GM21529 (cell line): Measurements from ENCODE around the gene FILIP1L.

Source experiments
- ATAC-seq: cut with Tn5 transposase; IDR thresholded peaks from one replicate; pipeline ENCODE4 v1.9.1; 2021; ENCODE audit not compliant: unreplicated experiment

FILIP1L gene

DNA sequence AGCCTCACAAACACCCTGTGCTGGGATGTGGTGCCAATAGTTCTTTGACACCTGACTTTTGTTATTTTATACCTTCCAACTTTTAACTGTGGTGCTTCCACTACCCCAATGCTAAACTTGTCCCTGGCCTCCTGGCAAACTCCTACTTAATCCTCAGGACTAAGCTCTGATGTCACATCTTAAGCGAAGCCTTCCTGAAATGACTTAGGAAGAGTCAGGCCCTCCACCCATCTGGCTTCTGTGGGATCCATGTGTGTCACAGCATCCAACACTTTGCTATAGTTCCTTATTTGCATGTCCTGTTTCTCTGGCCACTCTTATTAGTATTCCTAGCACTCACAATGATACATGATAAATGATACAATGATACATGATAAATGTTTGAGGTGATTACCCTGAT lies 133.2 kb downstream of the FILIP1L start:
- ATAC-seq, result no peak

DNA sequence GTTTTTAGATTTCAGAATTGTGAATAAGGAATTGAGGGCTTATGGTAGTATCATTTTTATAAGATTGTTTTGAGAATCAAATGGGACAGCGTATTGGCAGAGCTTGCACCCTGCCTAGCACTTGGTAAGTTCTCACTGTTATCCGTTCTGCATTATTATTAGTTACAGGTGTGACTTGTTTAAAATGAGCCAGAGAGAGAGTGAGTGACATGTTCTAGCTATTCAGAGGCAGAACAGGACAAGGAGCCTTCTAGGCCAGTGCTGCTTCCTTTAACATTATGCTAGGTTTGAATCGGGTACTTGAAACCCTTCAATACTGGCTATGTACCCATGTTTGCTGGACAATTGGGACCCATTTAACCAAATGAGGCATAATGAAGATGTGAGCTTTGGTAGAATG lies 133.7 kb downstream of the FILIP1L start:
- ATAC-seq, result no peak

DNA sequence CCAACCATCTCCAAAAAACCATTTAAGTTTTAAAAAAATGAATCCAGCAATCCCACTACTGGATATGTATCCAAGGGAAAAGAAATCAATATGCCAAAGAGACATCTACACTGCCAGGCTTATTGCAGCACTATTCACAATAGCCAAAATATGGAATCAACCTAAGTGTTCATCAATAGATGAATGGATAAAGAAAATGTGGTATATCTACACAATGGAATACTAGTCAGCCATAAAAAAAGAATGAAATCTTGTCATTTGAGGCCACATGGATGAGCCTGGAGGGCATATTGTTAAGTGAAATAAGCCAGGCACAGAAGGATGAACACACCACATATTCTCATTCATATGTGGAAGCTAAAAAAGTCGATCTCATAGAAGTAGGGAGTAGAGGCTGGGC lies 136.1 kb downstream of the FILIP1L start:
- no peak for ATAC-seq

DNA sequence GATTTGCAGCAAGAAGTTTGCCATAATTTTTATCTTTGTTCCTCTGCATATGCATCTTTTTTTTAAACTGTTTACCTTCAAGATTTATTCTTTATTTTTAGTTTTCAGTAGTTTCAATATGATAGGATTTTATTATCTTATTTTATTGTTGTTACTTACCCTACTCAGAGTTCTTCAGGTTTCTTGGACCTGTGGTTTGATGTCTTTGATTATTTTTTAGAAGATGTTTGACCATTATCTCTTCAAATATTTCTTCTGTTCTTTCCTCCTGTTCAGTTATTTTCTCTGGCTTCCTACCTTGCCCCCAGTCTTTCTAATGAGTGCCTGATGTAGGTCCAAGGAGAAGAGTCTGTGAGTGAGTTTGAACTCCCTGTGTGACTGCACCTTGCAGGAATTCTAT lies 137.7 kb downstream of the FILIP1L start:
- no peak for ATAC-seq

DNA sequence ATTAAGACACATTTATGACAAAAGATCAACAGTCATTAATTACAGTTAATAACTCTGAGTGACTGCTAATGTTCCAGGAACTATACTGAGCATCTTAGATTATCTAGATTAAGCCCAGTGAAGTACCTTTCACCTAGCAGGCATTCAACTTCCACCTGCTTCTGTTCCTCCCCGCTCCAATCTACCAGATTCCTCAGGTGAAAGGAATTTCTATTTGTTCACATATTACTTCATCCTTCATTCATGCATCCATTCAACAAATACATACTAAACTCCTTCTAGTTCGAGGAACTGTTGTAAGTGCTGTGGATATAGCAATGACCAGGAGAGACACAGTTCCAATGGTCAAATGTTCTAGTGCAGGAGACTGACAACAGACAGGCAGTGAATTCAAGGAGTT lies 139.3 kb downstream of the FILIP1L start:
- no peak for ATAC-seq

DNA sequence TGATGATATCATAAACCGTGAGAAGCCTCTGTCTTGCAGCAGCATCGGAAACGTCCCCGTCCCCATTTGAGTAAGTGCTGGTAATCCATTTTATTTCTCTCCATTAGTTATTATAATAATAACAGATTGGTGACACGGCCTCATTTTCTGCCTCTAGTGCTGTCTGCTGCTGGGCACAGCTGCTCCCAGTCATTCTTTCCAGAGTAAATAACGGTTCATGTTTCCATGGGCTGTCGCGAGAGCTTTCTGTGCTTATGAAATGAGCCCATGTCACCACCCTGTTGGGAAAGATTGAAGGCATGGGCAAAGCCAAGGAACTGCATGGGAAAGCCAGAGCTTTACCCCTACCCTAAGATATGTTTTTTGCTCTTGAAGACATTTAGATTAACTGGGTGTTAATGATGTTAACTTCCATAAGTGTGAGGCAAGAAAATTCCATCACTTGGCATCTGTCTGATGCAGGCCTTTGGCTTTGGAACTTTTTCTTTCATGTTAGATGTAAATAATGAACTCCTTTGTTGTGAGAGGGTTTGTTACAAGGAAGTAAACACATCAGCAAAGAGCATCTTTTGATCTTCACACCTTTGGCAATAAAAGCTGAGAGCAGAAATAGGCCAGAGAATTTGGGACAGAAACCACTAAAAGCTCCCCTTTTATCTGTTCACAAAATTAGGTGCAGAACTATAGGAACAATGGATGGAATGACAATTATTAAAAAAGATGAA lies 141.8 kb downstream of the FILIP1L start:
- ATAC-seq, result no peak

DNA sequence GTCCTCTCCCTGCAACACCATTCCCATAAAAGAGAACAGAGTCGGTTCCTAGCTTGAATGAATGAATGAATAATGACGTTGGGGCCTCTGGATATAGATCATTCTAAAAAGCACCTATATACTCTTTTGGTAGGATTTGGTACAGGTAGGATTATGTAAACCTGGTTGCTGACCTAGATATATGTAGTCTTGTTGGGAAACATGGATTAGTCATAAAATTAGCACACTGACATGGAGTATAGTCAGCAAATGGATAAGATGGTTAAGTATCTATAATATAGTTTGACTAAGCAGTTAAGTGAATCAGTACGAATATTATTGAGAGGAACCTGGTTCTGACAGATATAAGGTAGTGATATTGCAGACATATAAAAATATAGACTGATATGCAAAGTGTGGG lies 142.5 kb downstream of the FILIP1L start:
- no peak for ATAC-seq

DNA sequence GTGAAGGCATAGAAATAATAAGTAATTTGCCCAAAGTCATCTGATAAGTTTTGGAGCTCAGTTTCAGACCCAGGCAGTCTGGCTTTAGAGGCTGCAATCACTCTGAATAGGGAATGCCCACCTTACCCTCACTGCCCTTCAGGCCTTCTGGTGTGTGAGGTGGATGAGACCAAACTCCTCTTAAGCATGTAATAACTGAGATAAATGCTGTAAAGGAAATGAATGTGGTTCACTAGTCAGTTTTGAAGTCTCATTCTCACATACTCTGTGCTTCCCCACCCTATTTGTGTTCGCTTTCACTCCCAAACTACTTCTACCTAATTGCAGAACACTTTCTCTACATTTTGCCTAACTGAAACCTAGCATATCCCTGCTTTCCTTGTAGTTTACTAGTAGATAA lies 144.1 kb downstream of the FILIP1L start:
- peak; percentile 98 for ATAC-seq

DNA sequence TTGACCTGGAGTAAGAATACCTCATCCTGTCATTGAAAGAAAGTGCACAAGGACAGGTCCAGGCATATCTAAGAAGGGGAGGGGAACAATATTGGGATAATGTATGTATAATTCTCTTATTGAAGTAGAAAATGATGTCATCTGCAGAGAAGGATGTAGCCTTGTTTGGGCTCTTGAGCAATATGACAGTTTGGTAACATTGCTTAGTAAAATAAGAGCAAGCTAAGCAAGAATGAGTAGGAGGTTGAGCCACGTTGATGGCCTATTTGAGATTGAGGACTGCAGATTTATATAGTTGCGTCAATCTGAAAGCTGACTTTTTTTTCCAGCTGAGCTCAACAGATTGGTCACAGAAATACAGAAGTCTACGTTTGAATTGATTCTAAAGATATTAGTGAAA lies 145.2 kb downstream of the FILIP1L start:
- no peak for ATAC-seq

DNA sequence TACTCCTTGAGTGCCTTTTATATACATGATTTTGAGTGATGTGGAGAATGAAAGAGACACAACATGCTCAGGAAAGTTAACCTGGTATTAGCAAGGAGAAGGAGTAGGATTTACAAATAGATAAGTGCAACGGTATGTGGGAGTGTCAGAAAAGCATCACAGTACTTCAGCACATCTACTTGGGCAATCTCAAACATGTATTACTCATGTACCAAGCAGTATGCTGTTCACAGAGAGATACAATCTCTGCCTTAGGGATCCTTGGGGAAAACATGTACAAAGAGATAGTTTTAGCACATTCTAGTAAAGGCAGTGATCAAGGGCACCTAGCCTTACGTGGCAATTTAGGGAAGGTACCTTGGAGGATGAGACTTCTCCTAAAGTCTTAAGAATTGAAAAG lies 146.5 kb downstream of the FILIP1L start:
- no peak for ATAC-seq

DNA sequence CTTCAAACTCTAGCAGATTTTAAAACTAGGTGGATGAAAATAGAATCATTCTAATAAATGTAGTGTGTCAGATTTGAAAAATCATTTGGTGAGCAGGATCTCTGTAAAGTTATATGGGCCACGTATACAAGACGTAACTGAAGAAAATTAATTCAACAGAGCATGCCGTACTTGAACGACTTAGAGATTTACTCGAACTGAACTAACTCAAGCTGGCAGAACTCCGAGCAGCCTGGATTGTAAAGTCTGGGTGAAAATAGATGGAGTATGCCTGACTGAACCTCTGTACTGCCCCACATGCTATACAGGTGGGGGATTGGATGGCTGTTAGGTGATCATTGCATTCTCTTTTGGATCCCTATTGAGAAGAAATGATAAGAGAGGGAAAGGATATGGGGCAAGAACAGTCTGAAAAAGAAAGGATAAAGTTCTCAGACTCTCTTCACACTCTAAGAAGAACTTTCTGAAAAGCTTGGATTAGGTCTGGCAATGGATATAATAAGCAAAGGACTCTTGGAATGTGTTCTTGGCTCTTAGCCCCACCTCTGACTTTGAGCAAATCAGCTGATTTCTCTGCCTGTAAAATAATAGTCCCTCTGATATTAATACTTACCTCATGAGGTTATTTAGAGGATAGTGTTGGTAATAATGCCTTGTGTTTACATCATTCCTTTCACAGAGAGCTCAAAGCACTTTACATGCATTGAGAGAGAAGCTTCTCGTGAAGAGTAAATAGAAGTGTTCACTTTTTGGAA lies 147.5 kb downstream of the FILIP1L start:
- no peak for ATAC-seq

DNA sequence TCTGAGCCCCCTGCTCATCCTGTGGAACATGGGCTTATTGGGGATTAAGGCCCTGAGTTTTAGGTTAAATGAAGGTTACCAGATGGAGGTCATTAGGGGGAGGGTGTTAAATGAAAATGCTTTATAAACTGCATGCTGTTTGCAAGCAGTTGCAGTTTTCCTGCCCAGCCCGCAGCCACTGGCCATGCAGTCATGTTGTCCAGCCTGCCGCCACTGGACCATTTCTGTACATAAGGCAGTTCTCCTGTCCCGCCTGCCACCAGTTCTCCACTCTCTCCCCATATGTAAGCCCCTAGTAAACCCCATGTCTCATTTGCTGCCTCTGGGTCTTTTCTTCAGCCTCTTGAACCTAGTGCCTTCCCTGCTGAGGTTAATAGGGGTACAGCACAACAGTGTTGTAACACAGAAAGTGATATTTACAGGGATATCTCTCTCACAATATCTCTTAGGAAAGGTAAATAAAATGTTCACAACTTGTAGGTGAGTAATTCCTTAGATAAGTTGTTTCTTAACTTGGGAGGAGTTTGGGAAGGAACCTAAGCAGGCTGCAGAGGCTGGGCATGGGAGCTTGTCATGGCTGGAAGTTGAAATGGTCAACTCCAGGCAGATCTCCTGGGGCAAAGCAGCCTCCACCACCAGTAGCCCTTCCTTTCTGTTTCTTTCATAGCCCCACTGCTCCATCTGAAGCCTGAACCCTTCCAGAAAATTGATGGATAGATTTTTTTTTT lies 148.5 kb downstream of the FILIP1L start:
- ATAC-seq, result no peak

DNA sequence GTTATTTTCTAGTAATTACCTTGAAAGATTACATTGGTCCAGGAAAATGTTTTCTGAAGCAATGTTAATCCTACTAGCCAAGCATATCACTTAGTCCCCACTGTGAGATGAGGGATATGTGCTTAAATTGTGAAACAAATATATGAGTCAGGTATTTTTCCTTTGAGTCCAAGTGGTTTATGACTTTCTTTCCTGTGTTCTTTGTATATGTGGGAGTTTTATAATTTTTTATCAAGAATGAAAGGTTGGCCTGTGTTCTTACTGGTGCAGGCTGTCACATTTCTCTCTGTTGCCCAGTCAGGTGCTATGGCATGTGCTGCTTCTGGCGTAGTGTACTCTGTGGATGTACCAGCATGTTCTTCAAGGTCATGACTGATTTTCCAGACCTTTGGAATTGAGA lies 149.2 kb downstream of the FILIP1L start:
- no peak for ATAC-seq

DNA sequence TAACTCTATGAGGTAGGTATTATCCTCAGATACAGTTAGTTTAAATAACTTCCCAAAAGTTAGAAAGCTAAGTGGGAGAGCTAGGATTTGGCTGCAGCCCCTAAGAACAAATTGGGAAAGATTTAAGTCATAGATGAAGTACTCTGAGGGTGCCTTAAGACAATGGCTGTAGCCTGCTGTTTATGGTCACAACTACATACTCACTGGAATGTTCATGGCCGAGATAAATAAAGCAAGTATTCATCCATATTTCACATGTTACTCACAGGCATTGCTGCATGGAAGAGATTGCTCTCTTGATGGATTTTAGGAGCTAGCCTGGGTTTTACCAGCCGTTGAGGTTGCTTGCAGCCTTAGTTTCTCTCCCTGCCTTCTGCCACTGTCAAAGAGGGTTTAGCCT lies 151.6 kb downstream of the FILIP1L start:
- no peak for ATAC-seq

DNA sequence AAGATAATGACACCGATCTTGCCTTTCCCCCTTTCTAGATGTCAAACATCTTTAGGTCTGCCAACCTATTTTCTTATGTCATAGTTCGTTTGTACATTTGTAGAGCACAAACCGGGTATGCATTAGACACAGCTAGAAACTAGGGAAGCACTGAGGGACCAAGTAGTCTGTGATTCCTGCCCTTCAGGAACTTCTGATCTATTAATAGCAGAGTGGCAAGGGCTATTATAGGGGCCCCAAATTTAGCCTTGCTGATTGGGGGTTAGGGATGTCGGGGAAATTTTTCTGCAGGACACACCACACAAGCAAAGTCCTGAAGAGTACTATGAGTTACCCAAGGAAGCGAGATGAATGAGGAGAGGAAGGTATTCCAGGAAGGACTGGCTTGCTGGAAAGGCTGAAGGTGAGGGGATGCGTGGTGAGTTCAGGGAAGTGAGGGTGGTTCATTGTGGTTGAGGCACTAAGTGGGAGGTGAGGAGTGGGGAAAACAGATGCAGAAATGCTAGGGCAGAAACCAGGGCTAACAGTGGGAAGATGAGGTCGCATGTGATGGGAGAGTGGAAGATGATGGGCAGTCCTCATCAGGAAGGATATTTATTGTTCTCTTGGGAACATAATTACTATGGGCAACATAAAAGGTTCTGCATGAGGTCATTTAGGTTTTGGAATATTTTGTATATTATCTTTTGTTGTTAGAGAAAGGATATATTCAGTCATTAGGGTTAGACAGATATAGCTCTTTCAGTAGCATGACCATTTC lies 152.4 kb downstream of the FILIP1L start:
- no peak for ATAC-seq

DNA sequence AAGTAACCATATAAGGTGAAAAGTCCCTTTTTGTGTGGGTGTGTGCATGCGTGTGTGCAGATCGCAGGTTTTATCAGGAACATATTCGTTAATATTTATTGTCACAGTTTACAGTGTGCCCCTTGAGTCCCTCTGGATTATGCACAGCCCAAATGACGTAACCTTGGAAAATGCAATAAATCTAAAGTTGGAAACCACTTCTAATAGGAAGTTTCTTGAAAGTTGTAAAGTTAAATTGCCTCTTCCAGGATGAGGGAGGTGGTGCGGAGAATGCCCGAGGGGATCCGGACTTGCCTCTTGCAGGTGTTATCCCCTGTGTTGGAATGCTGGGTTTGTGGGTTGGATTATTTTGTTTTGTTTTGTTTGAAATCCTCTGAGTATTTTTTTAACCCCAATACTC lies 153.4 kb downstream of the FILIP1L start:
- ATAC-seq, result no peak

DNA sequence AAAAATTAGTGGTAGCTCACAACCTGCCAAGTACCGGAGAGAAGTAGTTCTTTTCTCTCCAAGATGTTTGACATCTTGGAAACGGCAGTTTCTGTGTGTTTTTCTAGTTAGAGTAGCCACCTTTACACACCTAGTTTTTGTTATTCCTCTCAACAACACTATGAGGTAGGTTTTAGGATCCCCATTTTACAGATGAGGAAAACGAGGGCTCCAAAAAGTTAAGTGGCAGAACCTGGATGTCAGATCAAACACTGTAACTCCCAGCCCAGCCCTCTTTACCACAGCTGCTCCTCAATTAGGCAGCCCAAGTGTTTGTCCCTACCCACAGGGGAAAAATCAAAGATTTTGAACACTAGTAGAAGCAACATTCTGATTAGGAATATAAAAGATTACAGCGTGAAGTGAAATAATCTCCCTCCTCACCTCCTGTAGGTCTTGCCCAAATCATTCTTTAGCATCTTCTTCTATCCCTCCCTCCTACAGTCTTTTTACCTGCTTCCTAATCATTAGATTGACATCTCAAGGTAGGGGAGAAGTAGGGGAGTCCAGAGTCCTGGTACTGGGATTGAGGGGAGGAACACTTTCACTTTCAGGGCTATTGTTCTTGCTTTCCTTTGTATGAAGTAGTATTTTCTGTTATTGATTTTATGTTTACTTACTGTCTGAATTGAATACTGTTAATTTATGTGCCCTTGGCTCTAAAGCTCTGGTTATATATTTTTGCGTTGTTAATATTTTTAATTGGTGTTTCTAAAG lies 154.0 kb downstream of the FILIP1L start:
- ATAC-seq, result no peak

DNA sequence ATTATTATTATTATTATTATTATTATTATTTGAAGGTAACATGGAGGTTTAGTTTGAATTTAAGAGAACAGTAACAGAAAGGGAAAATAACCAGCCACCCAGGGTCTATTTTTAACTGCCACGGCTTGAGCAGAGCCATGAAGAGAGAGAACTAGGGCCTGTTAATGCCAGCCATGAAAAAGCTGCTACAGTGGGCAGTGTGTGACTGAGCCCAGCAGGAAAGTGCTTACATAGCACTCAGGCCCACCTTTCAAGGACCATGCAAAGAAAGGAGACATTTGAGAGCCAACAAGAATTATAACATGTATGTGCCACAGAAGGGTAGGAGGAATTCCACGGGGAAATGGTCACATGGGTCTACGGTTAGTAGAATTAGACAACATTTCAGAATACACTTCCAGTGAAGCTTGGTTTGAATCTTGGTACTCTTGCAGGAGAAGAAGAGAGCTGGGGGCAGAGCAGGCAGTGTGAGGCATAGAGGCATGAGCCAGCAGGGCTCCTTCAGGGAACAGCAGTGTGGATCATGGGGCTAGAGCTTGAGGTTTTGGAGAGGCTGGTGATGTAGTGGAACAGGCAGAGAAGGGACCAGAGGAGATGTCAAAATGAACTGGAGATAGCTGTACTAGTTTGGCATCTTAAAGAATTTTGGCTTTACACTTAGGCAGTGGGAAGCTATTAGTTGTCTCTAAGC lies 155.9 kb downstream of the FILIP1L start:
- no peak for ATAC-seq

DNA sequence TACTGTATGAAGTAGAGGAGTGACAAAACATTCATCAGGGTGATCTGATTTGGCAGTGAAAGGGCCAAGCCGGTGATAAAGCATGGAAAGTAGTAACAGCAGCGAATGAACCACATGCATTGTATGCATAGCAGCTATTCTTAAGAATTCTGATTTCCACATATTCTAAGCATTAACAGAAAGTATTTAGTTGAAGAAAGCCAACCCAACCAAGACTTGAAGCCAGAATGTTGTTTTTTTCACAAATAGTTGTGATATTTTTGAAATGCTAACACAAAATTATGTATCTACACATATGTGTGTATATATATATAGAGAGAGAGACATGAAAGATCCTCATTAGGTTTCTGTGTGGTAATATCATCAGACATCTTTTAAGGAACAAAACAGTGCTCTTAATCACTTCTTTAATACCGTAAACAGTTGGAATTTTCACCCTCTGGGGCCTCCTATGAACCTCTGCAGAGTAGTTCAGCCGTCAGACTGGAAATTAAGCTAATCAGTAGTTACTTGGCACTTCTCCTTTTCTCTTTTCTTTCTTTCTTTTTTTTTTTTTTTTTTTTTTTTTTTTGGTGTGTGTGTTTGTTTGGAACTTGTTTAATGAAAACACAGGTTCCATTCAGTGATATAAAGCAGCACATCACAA lies 157.0 kb downstream of the FILIP1L start:
- no peak for ATAC-seq
